Fibroblast of lung (primary cell): ENCODE measurements around the gene C21orf91. TPM values are rescaled to one million over a fixed set of nuclear protein-coding genes. Genes with fewer than 3 reads are reported as not detected.

Experiments used
- DNase-seq, 2 donors: peaks; one replicate each; pipeline versions ENCODE4 v3.0.0 to v3.0.0-alpha.2; 2010; ENCODE audit warnings: low read depth in 2 of 2
- H2AFZ ChIP-seq: 2 replicates; pipeline ENCODE4 v1.5.1; 2012; ENCODE audit warnings: low read length, control low read depth, inconsistent platforms
- H3K27ac ChIP-seq: 2 replicates; pipeline ENCODE4 v1.5.1; 2011; ENCODE audit warnings: low read length, control low read depth; ENCODE audit not compliant: insufficient read depth
- H3K27me3 ChIP-seq: 2 replicates; pipeline ENCODE4 v1.5.1; 2011; ENCODE audit warnings: mild to moderate bottlenecking, low read length; ENCODE audit not compliant: control insufficient read depth, insufficient read depth
- H3K36me3 ChIP-seq: 2 replicates; pipeline ENCODE4 v1.5.1; 2011; ENCODE audit warnings: low read length; ENCODE audit not compliant: control insufficient read depth, insufficient read depth
- H3K4me1 ChIP-seq: 2 replicates; pipeline ENCODE4 v1.5.1; 2011; ENCODE audit warnings: low read length; ENCODE audit not compliant: control insufficient read depth, insufficient read depth; ENCODE audit errors: extremely low read depth
- H3K4me2 ChIP-seq: 2 replicates; pipeline ENCODE4 v1.5.1; 2011; ENCODE audit warnings: low read length, control low read depth; ENCODE audit not compliant: insufficient read depth; ENCODE audit errors: extremely low read depth
- H3K4me3 ChIP-seq, 4 experiments: fragments of 200-600 bp in 1 of 4; sonication (generic) in 1 of 4; replicated peaks in 1 of 4; 2 replicates each; pipeline ENCODE4 v1.5.1; 2011 to 2016; ENCODE audit warnings: low read length in 4 of 4, low read depth in 3 of 4, mild to moderate bottlenecking in 3 of 4, control low read depth in 2 of 4, inconsistent platforms in 1 of 4, mixed read lengths in 1 of 4; ENCODE audit not compliant: insufficient read depth in 1 of 4; ENCODE audit errors: control extremely low read depth in 1 of 4
- H3K79me2 ChIP-seq: 2 replicates; pipeline ENCODE4 v1.5.1; 2012; ENCODE audit warnings: mild to moderate bottlenecking, low read length, inconsistent platforms; ENCODE audit not compliant: control insufficient read depth, insufficient read depth
- H3K9ac ChIP-seq: 2 replicates; pipeline ENCODE4 v1.5.1; 2011; ENCODE audit warnings: mild to moderate bottlenecking, low read length, control low read depth; ENCODE audit not compliant: insufficient read depth
- H3K9me3 ChIP-seq: 2 replicates; pipeline ENCODE4 v1.5.1; 2012; ENCODE audit warnings: low read depth, low read length; ENCODE audit not compliant: control insufficient read depth, insufficient read depth
- H4K20me1 ChIP-seq: 2 replicates; pipeline ENCODE4 v1.5.1; 2011; ENCODE audit warnings: low read length; ENCODE audit not compliant: control insufficient read depth, insufficient read depth; ENCODE audit errors: extremely low read depth
- EZH2 ChIP-seq: IDR thresholded peaks from 2 replicates; pipeline ENCODE4 v1.5.1; 2012; ENCODE audit warnings: low read length, control low read depth, mild to moderate bottlenecking; ENCODE audit errors: missing control alignments
- polyA plus RNA-seq, 2 donors: library from polyadenylated mRNA; depleted of rRNA in 1 of 2; stranded (reverse) in 1 of 2; unstranded in 1 of 2; fragments of >200 nt; gene quantifications; 2 replicates each; pipeline ENCODE4 v1.2.1, GENCODE V29; 2011 to 2012; ENCODE audit warnings: missing spikeins in 1 of 2
- total RNA-seq: library from RNA; depleted of rRNA; stranded (reverse); fragments of >200 nt; gene quantifications from 2 replicates; pipeline ENCODE4 v1.2.1, GENCODE V29; 2014
- TF ChIP-seq, protein P1 (sequence below), 2 donors: IDR thresholded peaks in 1 of 2; conservative IDR thresholded peaks in 1 of 2; 1 replicate in 1 of 2; 2 replicates in 1 of 2; pipeline ENCODE4 v1.5.1; 2011 to 2012; ENCODE audit warnings: low read length in 2 of 2, control low read depth in 1 of 2, inconsistent platforms in 1 of 2, low read depth in 1 of 2, mild to moderate bottlenecking in 1 of 2

C21orf91 gene
- total and polyA plus RNA-seq, 2 donors (not counting 1 experiment from before 2014, with no cell fraction given) = 11.0 to 13.9 TPM

DNA sequence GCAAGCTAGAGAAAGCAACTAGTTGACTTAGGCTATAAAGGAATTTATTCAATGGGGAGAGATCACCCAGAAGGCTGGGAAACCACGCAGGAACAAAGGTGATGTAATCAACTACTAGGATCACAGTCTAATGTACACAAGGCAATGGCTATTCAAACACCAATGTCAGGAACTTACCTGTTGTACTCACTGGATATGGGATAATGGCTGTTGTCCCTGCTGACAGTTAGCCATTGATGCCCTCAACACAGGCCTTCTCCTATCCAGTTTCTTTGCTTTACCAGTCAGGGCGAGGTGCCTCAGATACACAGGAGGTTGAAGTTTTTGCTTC, 32.3 kb downstream of the C21orf91 start:
- H3K79me2 ChIP-seq = no peaks in the 10 kb centered on the region
- no peak for DNase-seq
- TF ChIP-seq EZH2 = no peak
- TF ChIP-seq, protein P1, sequence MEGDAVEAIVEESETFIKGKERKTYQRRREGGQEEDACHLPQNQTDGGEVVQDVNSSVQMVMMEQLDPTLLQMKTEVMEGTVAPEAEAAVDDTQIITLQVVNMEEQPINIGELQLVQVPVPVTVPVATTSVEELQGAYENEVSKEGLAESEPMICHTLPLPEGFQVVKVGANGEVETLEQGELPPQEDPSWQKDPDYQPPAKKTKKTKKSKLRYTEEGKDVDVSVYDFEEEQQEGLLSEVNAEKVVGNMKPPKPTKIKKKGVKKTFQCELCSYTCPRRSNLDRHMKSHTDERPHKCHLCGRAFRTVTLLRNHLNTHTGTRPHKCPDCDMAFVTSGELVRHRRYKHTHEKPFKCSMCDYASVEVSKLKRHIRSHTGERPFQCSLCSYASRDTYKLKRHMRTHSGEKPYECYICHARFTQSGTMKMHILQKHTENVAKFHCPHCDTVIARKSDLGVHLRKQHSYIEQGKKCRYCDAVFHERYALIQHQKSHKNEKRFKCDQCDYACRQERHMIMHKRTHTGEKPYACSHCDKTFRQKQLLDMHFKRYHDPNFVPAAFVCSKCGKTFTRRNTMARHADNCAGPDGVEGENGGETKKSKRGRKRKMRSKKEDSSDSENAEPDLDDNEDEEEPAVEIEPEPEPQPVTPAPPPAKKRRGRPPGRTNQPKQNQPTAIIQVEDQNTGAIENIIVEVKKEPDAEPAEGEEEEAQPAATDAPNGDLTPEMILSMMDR (conservative IDR thresholded peaks at IDR 0.05 in 1 of 2, IDR thresholded peaks at IDR 0.05 in 1 of 2; ENCODE audit: low read depth in 1 of 2, low read length in 2 of 2) = no peak
- no peak overlapping the region for H3K9ac ChIP-seq
- no peaks in the 10 kb centered on the region for H3K36me3 ChIP-seq
- H3K4me1 ChIP-seq = no peaks in the 10 kb centered on the region
- H4K20me1 ChIP-seq = no peaks in the 10 kb centered on the region
- H3K9me3 ChIP-seq = no peaks in the 10 kb centered on the region
- no peak overlapping the region for H2AFZ ChIP-seq
- no peak overlapping the region for H3K27ac ChIP-seq
- no peak overlapping the region for H3K4me2 ChIP-seq
- no peak overlapping the region for H3K4me3 ChIP-seq
- no peaks in the 10 kb centered on the region for H3K27me3 ChIP-seq

DNA sequence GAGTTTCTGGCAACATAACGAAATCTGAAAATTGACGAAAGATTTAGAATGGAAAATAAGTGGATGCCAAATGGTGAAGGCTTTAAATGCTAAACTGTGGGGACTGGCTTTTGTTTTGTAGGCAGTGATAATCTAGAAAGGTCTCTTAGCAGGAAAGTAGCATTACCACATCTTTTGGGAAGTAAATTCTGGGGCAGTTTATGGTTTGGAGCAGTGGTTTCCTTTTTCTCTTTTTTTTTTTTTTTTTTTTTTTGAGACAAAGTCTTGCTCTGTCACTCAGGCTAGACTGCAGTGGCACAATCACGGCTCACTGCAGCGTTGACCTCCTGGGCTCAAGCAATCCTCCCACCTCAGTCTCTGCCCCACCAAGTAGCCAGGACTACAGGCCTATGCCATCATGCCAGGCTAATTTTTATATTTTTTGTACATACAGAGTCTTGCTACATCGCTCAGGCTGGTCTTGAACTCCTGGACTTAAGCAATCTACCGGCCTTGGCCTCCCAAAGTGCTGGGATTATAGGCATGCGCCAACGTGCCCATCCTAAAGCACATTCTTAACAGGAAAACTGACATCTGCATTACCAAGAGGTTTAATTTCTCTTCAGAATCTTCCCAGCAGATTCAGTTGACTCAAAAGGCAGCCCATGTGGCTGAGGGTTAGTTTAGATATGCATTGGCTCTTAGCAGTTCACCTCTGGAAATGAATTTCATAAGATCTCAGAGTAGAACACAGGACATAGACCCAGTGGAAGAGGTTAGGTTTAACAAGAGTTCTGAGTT, 32.9 kb downstream of the C21orf91 start:
- Histone ChIP-seq H3K9me3 (no peaks in the 10 kb centered on the region), H2AFZ (no peak overlapping the region), H3K27me3 (no peaks in the 10 kb centered on the region), H3K4me3 (no peak overlapping the region), H3K4me2 (no peak overlapping the region), H3K36me3 (no peaks in the 10 kb centered on the region), H3K9ac (no peak overlapping the region), H4K20me1 (no peaks in the 10 kb centered on the region), H3K4me1 (no peaks in the 10 kb centered on the region), H3K79me2 (no peaks in the 10 kb centered on the region), H3K27ac (no peak overlapping the region)
- TF ChIP-seq, protein P1 (conservative IDR thresholded peaks at IDR 0.05 in 1 of 2, IDR thresholded peaks at IDR 0.05 in 1 of 2; ENCODE audit: low read depth in 1 of 2, low read length in 2 of 2) = no peak
- no peak for TF ChIP-seq EZH2
- no peak for DNase-seq

DNA sequence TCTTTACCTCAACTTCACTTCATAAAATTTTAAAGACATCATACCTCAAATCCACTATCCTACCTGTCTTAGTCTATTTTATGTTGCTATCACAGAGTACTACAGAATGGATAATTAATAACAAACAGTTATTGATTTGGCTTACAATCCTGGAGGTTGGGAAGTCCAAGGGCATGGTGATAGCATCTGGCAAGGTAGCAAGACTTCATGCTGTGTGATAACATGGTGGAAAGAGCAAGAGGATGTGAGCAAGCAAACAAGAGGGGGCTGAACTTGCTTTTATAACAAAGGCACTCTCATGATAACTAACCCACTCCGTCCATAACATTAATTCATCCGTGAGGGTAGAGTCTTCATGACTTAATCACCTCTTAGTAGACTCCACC, 33.8 kb downstream of the C21orf91 start:
- TF ChIP-seq, protein P1 (conservative IDR thresholded peaks at IDR 0.05 in 1 of 2, IDR thresholded peaks at IDR 0.05 in 1 of 2; ENCODE audit: low read depth in 1 of 2, low read length in 2 of 2) = no peak
- no peak for TF ChIP-seq EZH2
- H3K27me3 ChIP-seq = no peaks in the 10 kb centered on the region
- no peak overlapping the region for H3K9ac ChIP-seq
- H3K4me1 ChIP-seq = no peaks in the 10 kb centered on the region
- no peak for DNase-seq
- no peaks in the 10 kb centered on the region for H3K9me3 ChIP-seq
- no peaks in the 10 kb centered on the region for H3K79me2 ChIP-seq
- H4K20me1 ChIP-seq = no peaks in the 10 kb centered on the region
- no peak overlapping the region for H3K27ac ChIP-seq
- no peak overlapping the region for H3K4me2 ChIP-seq
- no peak overlapping the region for H3K4me3 ChIP-seq
- H2AFZ ChIP-seq = no peak overlapping the region
- no peaks in the 10 kb centered on the region for H3K36me3 ChIP-seq
